ENCODE measurements around the gene NAXD.

- TF ChIP-seq EZH2 (IDR thresholded peaks at IDR 0.05; ENCODE audit: low read length, unreplicated experiment) (no peak), CTCF (conservative IDR thresholded peaks at IDR 0.05; ENCODE audit: low read depth, low read length) (no peak), EZH2phosphoT487 (IDR thresholded peaks at IDR 0.05; ENCODE audit: borderline replicate concordance, low read length) (no peak)
Measured at GRCh38 chr13:110681868-110682550, 66.7 kb downstream of the NAXD start.
